HG03378 (cell line): Measurements from ENCODE around the gene ANGPTL3.

Source experiments
- ATAC-seq: cut with Tn5 transposase; IDR thresholded peaks from one replicate; pipeline ENCODE4 v1.9.1; 2021; ENCODE audit warnings: mild to moderate bottlenecking, moderate library complexity; ENCODE audit not compliant: unreplicated experiment

ANGPTL3 gene

GRCh38 chr1:62621907-62622306 is 24.6 kb downstream of the ANGPTL3 start:
- ATAC-seq: peak; percentile 97

DNA sequence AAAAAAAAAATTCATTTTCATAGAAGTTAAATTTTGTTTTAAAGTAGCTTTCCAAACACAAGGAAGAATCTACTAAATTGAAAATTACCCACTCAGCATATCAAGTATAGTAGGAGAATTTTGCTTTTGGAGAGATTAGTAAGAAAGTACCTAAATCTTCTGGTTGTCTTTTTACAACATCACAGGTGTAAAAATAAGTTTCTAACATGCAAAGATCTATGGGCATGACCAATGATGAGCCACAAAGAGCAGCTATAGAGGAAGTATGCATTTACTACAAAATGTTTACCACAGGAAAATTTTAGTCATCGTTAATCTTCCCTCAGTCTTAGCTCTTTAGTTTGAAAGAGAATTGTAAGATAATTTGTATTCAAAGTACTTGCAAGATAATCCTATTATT is 28.1 kb downstream of the ANGPTL3 start:
- ATAC-seq: peak; percentile 70

GRCh38 chr1:62628506-62628905 is 31.2 kb downstream of the ANGPTL3 start:
- no peak for ATAC-seq

DNA sequence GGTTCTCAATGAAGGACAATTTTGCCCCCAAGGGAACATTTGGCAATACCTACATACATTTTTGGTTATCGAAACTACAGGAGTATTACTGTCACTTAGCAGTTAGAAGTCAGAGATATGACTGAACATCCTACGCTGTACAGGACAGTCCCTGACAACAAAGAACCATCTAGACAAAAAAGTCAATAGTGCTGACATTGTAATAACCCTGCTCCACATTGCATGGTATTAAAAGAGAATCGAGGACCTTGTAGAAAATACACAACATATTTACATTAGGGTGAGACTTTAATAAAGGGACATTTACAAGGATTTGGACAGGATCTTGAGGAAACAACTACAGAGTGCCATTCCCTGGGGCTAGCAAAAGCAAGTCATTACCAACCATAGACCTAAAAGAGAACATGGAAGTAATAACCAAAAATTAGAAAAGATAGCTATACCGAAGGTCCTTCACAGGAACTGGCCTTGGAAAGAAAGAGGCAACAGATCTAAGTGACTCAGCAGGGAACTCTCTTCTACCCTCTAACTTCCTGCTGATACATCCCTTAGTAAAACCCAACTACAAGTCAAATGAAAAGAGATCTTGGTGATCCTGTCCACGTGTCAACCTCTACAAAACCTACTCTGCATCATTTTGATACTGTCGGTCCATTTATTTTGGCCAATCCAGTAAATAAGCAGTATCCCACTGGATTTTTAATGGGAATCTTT is 40.2 kb downstream of the ANGPTL3 start:
- ATAC-seq: no peak

DNA sequence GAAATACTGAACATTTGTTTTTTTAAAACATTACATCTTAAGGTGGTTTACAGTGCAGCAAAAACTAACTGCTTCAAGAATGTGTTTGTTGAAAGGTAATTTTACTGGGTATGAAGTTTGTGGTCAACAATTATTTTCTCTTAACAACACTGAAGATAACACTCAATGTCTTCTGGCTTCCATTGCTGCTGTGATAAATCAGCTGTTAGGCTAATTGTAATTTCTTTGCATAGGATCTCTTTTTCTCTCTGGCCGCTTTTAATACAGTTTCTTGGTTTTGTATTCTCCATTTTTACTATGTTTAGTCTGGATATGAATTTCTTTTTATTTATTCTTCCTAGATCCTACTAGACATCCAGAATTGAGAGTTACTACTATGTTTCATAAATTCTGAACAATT is 46.0 kb downstream of the ANGPTL3 start:
- ATAC-seq: no peak

DNA sequence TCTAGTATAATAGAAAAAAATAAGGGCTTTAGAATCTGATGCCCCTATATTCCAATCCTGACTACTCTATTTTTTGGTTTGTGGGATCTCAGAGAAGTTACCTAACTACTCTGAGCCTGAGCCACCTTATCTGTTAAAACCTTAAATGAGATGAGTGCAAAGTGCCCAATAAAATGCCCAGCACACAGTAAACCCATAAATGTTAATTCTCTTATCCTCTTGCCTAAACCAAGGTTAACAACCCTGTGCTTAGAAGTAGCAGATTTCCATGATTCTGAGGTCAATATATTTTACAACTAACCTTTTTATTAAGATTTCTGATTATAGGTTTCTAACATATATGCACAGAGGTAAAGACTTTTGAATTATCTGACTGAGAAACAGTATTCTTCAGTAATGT is 55.1 kb downstream of the ANGPTL3 start:
- ATAC-seq: no peak

DNA sequence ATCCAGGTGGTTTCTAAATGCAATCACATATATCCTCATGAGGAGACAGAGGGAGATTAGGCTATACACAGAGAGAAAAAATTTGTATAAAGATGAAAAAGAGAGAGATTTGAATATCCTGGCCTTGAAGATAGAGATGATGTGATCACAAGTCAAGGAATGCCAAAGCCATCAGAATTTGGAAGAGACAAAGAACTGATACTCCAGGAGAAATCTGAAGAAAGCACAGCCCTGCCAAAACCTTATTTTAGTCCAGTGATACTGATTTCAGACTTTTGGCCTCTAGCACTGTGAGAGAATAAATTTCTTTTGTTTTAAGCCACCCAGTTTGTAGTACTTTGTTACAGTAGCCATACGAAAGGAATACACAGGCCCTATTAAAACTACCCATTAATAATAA is 57.4 kb downstream of the ANGPTL3 start:
- no peak for ATAC-seq
